Gastrocnemius medialis (tissue), 4 donors: ENCODE results near the gene MOB1A. TPM values are rescaled to one million over a fixed set of nuclear protein-coding genes. Genes with fewer than 3 reads are reported as not detected.

ENCODE experiments used
- ATAC-seq, 2 donors: fragments of 150-250 bp; one replicate each; pipeline ENCODE4 v1.9.1; 2016
- DNase-seq, 2 donors: peaks; one replicate each; pipeline ENCODE4 v3.0.0-alpha.2; 2019
- H3K27ac ChIP-seq, 4 donors: fragments of 200-600 bp; sonication (generic); 1 replicate in 1 of 4; 2 replicates in 3 of 4; pipeline ENCODE4 v1.5.1; 2016 to 2018; ENCODE audit warnings: mild to moderate bottlenecking in 2 of 4, moderate library complexity in 1 of 4
- H3K27me3 ChIP-seq, 3 donors: fragments of 200-600 bp; sonication (generic) in 2 of 3; 1 replicate in 1 of 3; 2 replicates in 2 of 3; pipeline versions ENCODE4 v1.5.1 to v1.6.0; 2016 to 2019; ENCODE audit warnings: mild to moderate bottlenecking in 1 of 3, moderate library complexity in 1 of 3
- H3K36me3 ChIP-seq, 2 donors: fragments of 200-600 bp; sonication (generic) in 1 of 2; one replicate each; pipeline ENCODE4 v1.5.1; 2017 to 2018
- H3K4me1 ChIP-seq, 2 donors: fragments of 200-600 bp; sonication (generic) in 1 of 2; one replicate each; pipeline ENCODE4 v1.5.1; 2016 to 2017; ENCODE audit warnings: mild to moderate bottlenecking in 2 of 2
- H3K4me3 ChIP-seq, 4 donors: fragments of 200-600 bp; sonication (generic) in 3 of 4; 1 replicate in 1 of 4; 2 replicates in 3 of 4; pipeline ENCODE4 v1.5.1; 2016 to 2019; ENCODE audit warnings: mild to moderate bottlenecking in 2 of 4
- H3K9me3 ChIP-seq, 3 donors: fragments of 200-600 bp; sonication (generic) in 2 of 3; 1 replicate in 1 of 3; 2 replicates in 2 of 3; pipeline ENCODE4 v1.5.1; 2016 to 2019
- POLR2A ChIP-seq, 2 donors: fragments of 450-650 bp; IDR thresholded peaks; one replicate each; pipeline ENCODE4 v1.6.1; 2017; ENCODE audit warnings: antibody characterized with exemption in 2 of 2, mild to moderate bottlenecking in 2 of 2, moderate library complexity in 2 of 2
- in situ Hi-C, 4 donors: fragments of 200-750 bp; cut with MboI; loops; one replicate each; pipeline versions ENCODE4 v1.15.0 to v1.8.0; 2017; ENCODE audit warnings: low sequenced_read_pairs in 4 of 4
- intact Hi-C: fragments of 100-400 bp; cut with DNase I; formaldehyde crosslinking; loops from one replicate; pipeline ENCODE4 v1.15.1; 2023; ENCODE audit warnings: low total_unique reads
- total RNA-seq, 4 donors: library from RNA; depleted of rRNA; stranded (reverse); fragments of >200 nt; gene quantifications; one replicate each; pipeline versions ENCODE4 v1.1.0 to v1.2.3, GENCODE V29; 2016
- TF ChIP-seq, protein P1 (sequence below), 5 experiments: fragments of 450-650 bp in 3 of 5; fragments of 200-600 bp in 2 of 5; sonication (generic) in 2 of 5; IDR thresholded peaks in 4 of 5; conservative IDR thresholded peaks in 1 of 5; 1 replicate in 4 of 5; 2 replicates in 1 of 5; pipeline ENCODE4 v1.5.1; 2016 to 2019; ENCODE audit warnings: antibody characterized with exemption in 5 of 5, mild to moderate bottlenecking in 3 of 5, moderate library complexity in 3 of 5

The MOB1A gene
- total RNA-seq = 10 to 100 TPM; 19.9 to 44.3 (median 35.5) TPM

DNA sequence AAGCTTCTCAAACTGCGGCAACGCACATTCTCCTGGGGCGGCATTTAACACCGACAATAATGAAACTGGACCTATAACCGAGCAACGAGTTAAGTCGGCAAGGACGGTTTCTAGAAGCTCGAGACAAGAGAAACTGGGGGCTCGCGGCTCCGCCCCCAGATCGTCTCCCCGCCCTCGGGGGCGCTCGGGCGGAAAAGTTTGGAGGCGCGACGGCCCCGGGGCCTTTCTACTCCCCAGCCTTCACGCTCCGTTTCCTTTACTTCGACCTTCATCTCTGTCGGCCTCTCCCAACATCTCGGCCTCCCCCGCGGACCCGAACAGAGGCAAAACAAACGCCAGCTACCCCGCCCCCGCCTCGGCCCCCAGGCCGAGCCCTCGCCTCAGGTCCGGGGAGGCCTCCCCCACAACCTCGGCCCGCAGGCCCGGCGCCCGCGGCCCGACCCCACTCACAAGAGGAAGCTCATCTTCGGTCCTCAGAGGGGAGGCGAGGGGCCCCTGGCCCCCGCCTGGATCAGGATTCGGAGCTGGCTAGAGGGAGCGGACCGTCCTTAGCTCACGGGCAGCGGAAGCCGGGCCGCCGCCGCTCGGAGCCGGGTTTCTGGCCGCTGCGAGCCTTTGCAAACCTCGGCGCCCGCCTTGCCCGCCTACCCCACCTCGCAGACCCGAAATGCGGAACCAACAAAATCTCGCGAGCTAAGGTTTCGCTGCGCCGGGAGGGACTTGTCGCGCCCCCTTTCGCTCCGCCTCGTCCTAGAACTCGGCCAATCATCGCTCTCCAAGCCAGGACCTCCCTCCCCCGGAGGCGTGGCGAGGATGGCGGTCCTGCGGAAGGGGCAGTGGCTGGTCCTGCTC lies at the start of gene MOB1A:
TSS of gene MOB1A (minus strand) at position 669 of the 852 bp plus-strand sequence. CDS start at position 464, 205 bp downstream.
- H3K4me1 ChIP-seq = peaks cover 26 to 31% of the 10 kb centered on the region in 2 donors
- intact Hi-C loops = loop anchor here (2.0 to 10.0 kb wide), 2 partner anchors 20 to 354 kb away; partner anchors contain the start of genes MTHFD2 and STAMBP
- TF ChIP-seq, protein P1, sequence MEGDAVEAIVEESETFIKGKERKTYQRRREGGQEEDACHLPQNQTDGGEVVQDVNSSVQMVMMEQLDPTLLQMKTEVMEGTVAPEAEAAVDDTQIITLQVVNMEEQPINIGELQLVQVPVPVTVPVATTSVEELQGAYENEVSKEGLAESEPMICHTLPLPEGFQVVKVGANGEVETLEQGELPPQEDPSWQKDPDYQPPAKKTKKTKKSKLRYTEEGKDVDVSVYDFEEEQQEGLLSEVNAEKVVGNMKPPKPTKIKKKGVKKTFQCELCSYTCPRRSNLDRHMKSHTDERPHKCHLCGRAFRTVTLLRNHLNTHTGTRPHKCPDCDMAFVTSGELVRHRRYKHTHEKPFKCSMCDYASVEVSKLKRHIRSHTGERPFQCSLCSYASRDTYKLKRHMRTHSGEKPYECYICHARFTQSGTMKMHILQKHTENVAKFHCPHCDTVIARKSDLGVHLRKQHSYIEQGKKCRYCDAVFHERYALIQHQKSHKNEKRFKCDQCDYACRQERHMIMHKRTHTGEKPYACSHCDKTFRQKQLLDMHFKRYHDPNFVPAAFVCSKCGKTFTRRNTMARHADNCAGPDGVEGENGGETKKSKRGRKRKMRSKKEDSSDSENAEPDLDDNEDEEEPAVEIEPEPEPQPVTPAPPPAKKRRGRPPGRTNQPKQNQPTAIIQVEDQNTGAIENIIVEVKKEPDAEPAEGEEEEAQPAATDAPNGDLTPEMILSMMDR (IDR thresholded peaks at IDR 0.05 in 4 of 5, conservative IDR thresholded peaks at IDR 0.05 in 1 of 5) = no peak
- TF ChIP-seq POLR2A (IDR thresholded peaks at IDR 0.05) = peak; percentile 89 to 94
- H3K36me3 ChIP-seq = no peaks in the 10 kb centered on the region
- DNase-seq = peak; percentile 96 to 97
- H3K4me3 ChIP-seq = peak within 1 kb of the TSS; percentile 67 to 92 (median 80)
- peak; percentile 99 for ATAC-seq
- peak within 1 kb of the TSS; percentile 84 to 93 (median 87) for H3K27ac ChIP-seq
- in situ Hi-C loops = no loop called here
- H3K27me3 ChIP-seq = no peaks in the 10 kb centered on the region
- H3K9me3 ChIP-seq = no peaks in the 10 kb centered on the region

DNA sequence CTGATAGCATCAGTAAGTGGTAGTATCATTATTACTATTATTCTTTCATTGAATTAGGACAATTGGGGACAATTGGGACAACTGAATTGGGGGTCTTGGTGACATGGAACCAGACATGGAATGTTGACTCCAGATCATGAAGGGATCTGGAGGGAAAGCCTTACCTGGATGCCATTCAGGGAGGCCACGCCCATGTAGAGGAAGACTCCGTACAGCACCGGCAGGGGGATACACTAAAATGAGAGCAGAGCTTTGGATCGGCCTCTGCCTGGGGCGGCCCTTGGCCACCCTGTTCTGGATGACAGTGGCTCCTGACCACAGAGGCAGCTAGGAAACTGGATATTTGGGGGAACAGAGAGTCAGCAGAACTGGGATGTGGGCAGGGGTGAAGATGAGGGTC lies 49.0 kb upstream of the MOB1A start:
- in situ Hi-C loops = no loop called here
- H3K4me1 ChIP-seq = peaks cover 17 to 20% of the 10 kb centered on the region in 2 donors
- no peak overlapping the region for H3K4me3 ChIP-seq
- intact Hi-C loops = no loop called here
- no peaks in the 10 kb centered on the region for H3K9me3 ChIP-seq
- no peak for DNase-seq
- no peaks in the 10 kb centered on the region for H3K27me3 ChIP-seq
- no peaks in the 10 kb centered on the region for H3K36me3 ChIP-seq
- H3K27ac ChIP-seq = no peak overlapping the region
- no peak for ATAC-seq
- TF ChIP-seq POLR2A (IDR thresholded peaks at IDR 0.05) = no peak

DNA sequence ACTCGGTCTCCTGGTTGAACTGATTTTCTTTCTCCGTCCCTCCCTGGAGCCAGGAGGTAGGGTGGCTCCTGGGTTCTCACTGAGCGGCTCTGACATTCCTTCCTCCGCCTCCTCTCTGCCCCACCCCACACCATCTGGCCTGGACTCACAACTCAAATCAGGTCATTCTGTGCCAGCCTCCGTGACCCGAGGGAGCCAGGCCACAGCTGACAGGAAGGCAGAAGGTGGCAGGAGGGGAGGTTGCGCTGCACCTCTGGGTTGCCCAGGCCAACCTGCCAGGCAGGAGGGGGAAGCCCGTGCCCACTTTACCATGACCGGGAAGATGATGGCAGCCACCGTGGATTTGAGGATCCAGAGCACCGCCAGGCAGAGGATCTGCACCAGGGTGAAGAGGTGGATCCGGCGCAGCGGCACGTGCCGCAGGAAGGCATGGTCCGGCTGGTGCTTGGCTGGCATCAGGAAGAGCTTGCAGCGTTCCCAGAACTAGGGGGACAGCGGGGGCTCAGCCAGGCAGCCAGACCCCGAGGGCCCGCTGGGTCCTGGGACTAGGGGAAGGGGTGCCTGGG lies 48.1 kb upstream of the MOB1A start:
- Histone ChIP-seq H3K4me3 (peak overlapping the region in 3 of 4 donors; percentile 1 to 33 (median 17)), H3K4me1 (peaks cover 17 to 20% of the 10 kb centered on the region in 2 donors), H3K9me3 (no peaks in the 10 kb centered on the region), H3K27ac (peak overlapping the region; percentile 5 to 63 (median 38)), H3K36me3 (no peaks in the 10 kb centered on the region), H3K27me3 (no peaks in the 10 kb centered on the region)
- DNase-seq (peak; percentile 52 to 76), ATAC-seq (peak; percentile 86)
- intact Hi-C loops (no loop called here), in situ Hi-C loops (no loop called here)
- TF ChIP-seq, protein P1 (IDR thresholded peaks at IDR 0.05 in 4 of 5, conservative IDR thresholded peaks at IDR 0.05 in 1 of 5) = no peak
- TF ChIP-seq POLR2A (IDR thresholded peaks at IDR 0.05) = no peak

DNA sequence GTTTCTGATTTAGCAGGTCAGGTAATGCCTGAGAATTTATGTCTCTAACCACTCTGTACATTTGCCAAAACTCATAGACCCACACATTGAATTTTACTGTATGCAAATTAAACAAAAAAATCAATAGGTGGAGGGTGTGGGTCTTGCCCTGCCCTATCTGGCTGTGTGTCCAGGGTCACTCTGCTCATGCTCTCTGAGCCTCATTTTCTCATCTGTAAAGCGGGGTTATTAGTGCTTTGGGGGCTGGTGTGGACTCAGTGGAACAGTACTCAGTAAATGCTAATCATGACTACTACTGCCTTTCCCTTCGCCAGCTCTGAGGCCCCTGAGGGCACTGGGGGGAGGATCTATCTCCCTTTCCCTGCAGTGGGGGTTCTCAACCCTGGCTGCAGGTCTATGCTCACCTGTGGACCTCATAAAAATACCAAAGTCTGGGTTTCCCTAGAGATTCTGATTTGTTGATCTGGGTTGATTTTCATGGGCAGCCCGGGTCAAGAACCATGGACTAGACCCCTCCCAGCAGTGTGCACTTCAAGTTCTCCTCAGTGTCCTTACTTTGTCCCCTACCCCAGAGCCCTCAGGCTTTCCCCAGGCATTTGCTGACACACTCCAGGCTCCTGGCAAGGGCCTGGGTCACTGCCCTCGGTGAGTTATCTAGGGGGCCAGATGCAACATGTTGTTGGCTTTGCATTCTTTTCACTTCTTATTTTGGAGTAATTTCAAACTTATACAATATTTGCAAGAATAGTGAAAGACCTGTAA lies 47.2 kb upstream of the MOB1A start:
- Histone ChIP-seq H3K4me1 (peaks cover 17 to 20% of the 10 kb centered on the region in 2 donors), H3K36me3 (peaks cover 0 to 6% of the 10 kb centered on the region in 2 donors), H3K9me3 (no peaks in the 10 kb centered on the region), H3K27ac (peak overlapping the region; percentile 5 to 63 (median 38)), H3K4me3 (peak overlapping the region in 1 of 4 donors; percentile 17), H3K27me3 (no peaks in the 10 kb centered on the region)
- no peak for DNase-seq
- no peak for TF ChIP-seq POLR2A (IDR thresholded peaks at IDR 0.05)
- TF ChIP-seq, protein P1 (IDR thresholded peaks at IDR 0.05 in 4 of 5, conservative IDR thresholded peaks at IDR 0.05 in 1 of 5) = no peak
- in situ Hi-C loops = no loop called here
- intact Hi-C loops = no loop called here
- ATAC-seq = peak in 1 of 2 donors; percentile 23
